Glomerular visceral epithelial cell (primary cell): ENCODE results near the gene PPM1H.
A peak's percentile ranks its signal among the peaks of the same experiment; 100 is the strongest.
"Not testable (repeated sequence)": the region's sequence is repeated elsewhere in the genome, so short reads cannot be mapped to it uniquely, and the experiment has no call there.

Source experiments
- DNase-seq: peaks from one replicate; pipeline ENCODE4 v3.0.0-alpha.2; 2016; ENCODE audit errors: extremely low spot score

PPM1H gene

GRCh38 chr12:62908674-62909073 is 26.3 kb downstream of the PPM1H start:
- no peak for DNase-seq

- no peak for DNase-seq
These were observed 27.4 kb downstream of the PPM1H start for GRCh38 chr12:62907561-62907960.

DNA sequence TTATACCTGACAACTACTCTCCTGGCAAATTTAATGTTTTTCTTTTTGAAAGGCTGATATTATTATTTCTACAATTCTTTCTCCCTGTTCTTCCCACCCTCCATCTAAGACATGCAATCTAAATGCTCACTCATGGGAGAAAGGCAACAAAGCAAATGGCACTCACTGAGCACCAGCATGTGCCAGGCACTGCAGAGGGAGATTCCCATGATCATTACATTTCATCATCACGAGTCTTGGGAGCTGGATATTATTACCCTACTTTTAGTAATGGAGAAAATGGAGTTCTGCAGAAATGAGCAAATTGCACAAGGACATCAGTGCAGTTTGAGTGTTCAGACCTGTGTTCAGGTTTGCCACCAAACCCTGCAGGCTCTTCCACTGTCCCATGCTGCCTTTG is 27.9 kb downstream of the PPM1H start:
- no peak for DNase-seq

DNA sequence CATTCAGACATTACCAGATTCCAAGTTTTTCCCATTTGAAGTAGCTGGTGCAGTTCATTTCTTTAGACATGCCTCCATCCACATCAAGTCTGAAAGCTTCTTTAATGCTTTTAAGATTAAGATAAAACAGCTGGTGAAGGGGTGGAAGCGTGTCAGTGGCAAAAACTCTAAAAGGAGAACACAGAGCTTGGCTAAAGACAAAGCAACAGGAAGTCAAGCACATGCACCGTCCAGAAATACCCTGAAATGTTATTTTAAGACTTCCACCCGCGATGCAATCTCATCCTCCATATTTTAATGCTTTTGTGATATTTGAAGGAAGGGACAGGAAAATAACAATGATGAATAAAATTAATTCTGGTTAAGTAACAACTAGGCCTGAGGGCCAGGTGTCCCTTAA is 31.8 kb downstream of the PPM1H start:
- no peak for DNase-seq

DNA sequence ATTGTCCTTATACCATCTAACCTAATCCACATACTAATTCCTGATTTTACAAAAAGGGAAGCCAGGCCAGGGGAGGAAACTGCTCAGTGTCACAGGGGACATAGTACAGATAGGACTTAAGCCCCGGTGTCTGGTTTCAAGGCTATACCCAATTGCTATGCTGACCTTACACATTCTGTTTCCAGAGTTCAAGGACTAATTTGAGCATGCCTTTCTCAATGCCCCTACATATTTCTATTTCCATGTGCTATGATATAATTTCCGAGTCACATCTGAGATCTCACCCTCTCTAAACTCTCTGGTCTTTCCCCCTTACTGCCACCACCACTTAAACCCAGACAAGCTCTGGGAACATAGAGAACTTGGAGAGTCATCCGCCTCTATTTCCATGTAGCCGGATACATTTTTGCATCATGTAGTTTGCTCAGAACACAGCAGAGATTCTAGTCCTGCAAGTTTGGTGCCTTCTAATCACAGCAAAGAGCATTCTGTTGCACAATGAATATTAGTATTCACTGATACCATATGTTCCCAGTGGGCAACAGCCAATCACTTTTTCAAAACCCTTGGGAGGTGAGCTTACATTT is 34.2 kb downstream of the PPM1H start:
- no peak for DNase-seq

DNA sequence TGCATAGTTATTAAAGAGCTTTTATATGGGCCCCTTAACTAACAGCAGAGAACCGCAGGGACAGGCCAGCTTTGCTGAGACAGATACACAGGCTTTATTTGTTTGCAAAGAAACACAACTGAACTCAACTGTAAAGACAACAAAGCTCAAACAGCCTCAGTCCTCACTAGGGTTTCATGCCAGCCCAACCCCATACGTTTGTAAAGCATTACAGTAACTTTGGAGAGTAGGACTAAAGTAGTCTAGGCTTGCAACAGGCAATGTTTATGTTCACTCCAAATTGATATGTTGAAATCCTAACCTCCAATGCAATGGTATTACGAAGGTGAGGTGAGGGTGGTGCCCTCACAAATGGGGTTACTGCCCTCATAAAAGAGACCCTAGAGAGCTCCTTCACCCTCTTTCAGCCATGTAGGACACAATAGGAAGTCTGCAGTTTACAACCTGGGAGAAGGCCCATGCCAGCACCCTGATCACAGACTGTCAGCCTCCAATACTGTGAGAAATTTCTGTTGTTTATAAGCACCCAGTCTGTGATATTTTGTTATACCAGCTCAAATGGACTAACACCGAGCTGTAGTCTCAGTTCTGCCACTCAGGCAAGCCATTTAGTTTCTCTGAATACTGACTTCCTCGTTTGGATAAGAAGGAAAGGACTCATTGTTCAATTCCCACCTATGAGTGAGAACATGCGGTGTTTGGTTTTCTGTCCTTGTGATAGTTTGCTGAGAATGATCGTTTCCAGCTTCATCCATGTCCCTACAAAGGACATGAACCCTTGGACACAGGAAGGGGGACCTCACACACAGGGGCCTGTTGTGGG is 35.2 kb downstream of the PPM1H start:
- no peak for DNase-seq

DNA sequence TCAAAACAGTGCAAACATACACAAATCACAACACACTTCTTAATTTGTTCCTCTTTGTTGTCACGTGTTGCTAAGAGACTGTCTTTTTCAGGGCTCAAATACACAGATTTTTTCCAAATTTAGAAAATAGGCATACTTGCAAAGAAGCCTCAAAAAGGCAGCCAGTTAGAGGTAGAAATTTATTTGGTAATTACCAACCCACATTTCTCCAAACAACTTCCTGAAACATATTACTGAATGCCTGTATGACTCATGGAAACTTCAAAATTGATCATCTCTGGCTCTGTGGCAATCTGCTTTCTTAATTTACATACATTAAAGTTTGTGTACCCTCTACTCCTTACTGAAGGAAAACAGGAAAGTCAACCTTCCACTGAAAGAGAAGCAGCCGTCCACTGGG is 36.4 kb downstream of the PPM1H start:
- DNase-seq: no peak

GRCh38 chr12:62895351-62895877 is 39.5 kb downstream of the PPM1H start:
- DNase-seq: no peak

GRCh38 chr12:62893276-62893675 is 41.7 kb downstream of the PPM1H start:
- DNase-seq: peak; percentile 36

DNA sequence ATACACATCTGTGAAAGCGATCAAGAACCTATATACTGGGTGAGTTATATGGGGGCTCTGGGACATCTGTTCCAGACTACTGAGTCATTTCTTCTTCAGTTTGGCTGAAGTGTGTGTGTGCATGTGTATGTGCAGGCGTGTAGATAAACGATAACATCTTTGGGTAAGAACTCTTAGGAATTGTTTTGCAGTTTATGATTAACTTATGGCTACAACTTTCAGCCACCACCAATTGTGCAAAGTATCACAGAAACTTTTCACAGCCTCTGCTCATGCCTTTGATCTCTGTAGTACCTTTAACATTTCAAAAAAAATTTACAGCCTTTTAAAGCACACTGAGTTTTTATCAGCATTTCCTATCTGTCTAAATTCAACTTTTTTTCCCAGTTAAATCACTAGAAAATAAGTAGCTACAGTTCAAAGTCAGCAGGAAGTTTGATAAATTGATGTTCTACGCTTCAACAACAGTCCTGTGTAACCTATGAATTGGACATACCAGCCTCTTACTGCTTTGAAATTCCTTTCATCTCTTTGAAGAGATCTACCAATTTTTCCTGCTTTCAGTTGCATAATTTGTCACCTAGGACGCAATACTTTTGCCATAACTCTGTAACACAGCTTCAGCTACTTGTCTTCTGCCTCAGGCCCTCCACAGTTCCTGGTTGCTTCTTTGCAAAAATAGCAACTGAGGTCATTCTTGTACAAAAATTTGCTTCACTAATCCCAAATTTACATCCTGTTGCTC is 43.0 kb downstream of the PPM1H start:
- DNase-seq: peak; percentile 29

- DNase-seq: no peak
These were observed 46.4 kb downstream of the PPM1H start for GRCh38 chr12:62888454-62889110.

- DNase-seq: no peak
These were observed 48.2 kb downstream of the PPM1H start for GRCh38 chr12:62886796-62887195.

DNA sequence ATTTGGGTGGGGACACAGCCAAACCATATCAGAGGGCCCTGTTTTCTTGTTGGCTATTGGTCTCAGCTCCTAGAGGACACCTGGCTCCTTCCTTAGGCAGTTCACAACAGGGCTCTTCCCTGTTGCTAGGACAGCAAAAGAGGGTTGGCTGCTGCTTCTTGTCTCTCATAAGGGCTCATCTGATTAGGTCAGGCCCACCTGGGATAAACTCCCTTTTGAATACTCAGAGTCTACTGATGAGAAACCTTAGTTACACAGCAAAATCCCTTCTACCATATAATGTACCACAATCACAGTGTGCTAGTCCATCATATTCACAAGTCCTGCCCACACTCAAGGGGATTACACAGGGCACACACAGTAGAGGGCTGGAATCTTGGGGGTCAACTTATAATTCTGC is 49.7 kb downstream of the PPM1H start:
- DNase-seq: no peak

GRCh38 chr12:62884832-62885231 is 50.1 kb downstream of the PPM1H start:
- not testable (repeated sequence) for DNase-seq

DNA sequence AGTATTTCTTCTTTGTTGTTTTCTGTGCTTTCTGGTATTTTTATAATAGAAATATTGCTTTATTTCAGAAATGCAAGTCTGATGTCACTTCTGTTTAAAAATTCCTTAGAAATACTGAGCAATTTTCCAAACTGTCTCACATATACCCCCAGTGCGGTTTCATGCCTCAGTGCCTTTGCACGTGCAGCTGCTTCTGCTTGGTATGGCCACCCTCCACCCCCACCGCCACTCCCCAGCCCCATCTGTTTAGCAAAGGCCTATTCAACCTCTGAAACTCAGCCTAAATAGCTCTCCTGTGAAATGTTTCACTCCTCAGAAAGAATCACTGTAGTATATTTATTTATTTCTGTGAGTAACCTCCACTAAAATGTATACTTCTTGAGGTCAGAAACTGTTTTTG is 52.3 kb downstream of the PPM1H start:
- peak; percentile 68 for DNase-seq

DNA sequence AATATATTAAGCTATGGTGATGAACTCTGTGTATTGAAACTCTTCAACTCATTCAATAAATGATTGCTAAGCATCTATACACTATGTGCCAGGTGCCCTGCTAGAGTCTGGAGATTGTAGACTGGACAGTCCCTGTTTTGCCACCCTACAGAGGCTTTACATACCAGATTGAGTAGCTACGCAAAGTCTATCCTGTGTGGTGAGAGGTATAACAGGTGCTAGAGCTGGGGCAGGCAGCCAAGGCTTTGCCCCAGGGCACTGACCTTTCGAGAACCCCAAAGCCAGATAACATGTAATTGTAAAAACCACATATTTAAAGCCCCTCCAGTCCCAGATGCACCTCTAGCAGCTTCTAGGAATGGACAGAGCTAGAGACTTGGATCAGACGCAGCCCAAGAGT is 52.8 kb downstream of the PPM1H start:
- DNase-seq: peak; percentile 18

DNA sequence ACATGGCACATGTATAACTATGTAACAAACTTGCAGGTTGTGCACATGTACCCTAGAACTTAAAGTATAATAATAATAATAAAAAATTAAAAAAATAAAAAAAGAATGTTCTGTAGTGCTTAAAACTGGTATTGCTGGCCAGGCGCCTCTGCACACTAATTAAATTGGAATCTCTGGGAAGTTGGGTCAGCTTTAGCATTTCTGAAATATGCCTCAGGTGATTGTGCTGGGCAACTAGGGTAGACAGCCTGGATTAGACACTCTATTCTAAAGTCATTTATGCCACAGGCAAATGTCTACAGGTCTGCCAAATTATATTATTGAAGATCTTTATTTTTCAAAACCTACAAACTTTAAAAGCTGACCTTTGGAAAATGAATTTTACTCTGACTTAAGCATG is 55.3 kb downstream of the PPM1H start:
- no peak for DNase-seq

DNA sequence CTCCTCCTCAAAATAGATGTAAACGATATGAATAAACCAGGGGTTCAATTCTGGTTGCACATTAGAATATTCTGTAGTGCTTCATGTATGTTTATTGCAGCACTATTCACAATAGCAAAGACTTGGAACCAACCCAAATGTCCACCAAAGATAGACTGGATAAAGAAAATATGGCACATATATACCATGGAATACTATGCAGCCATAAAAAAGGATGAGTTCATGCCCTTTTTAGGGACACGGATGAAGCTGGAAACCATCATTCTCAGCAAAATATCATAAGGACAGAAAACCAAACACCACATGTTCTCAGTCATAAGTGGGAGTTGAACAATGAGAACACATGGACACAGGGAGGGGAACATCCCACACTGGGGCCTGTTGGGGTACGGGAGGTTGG is 55.7 kb downstream of the PPM1H start:
- not testable (repeated sequence) for DNase-seq

GRCh38 chr12:62878211-62878610 is 56.7 kb downstream of the PPM1H start:
- no peak for DNase-seq

DNA sequence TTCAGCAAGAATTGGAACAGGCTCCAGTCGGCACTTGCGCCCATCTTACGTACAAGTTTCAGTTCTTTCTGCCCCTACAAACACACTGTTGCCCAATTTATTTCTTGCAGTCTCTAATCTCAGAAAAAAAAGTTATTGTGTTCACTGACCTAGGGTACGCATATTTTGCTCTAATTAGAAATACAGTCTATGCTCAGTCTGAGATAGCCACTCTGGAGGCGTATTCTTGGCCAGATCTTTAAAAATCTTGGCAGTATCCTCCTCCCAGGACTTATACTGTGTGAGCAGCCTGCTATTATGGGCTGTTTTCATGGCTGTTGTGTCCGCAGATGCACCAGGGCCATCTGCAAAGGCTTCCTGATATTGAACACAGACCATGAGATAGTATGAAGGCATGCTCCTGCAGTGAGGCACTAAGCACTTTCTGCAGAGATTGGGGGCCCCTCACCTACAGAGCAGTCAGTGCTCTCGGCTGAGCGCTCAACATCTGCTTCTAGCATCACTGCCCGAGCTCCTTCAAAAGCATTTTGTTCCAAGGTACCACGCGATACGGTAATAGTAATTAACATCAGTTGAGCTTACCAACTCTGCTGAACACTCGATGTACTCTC is 57.9 kb downstream of the PPM1H start:
- no peak for DNase-seq

GRCh38 chr12:62873826-62874448 is 61.0 kb downstream of the PPM1H start:
- no peak for DNase-seq
